Spleen (tissue), 7 donors: ENCODE data around the gene CEP20.

ENCODE experiments used
- CTCF ChIP-seq, 11 experiments: fragments of 200-600 bp in 7 of 11; fragments of 450-650 bp in 4 of 11; sonication (generic) in 4 of 11; IDR thresholded peaks in 8 of 11; conservative IDR thresholded peaks in 3 of 11; 1 replicate in 7 of 11; 2 replicates in 4 of 11; pipeline versions ENCODE4 v1.4.0 to v1.8.0; 2016 to 2021; ENCODE audit warnings: antibody characterized with exemption in 11 of 11, inconsistent platforms in 4 of 11, mild to moderate bottlenecking in 1 of 11
- POLR2A ChIP-seq, 3 donors: fragments of 450-650 bp; IDR thresholded peaks; one replicate each; pipeline ENCODE4 v1.5.1; 2017; ENCODE audit warnings: antibody characterized with exemption in 3 of 3, mild to moderate bottlenecking in 1 of 3
- POLR2AphosphoS5 ChIP-seq, 3 donors: sonication (generic); formaldehyde crosslinking; IDR thresholded peaks; one replicate each; pipeline ENCODE4 v1.5.1; 2017; ENCODE audit warnings: antibody characterized with exemption in 3 of 3
- donor health status: DM: no; HTN: no; CAD: no; lungs with moderate emphysema.
- donor health status: DM: no; HTN: no; CAD: no.
- donor health status: DM: no; HTN: no; CAD: no.

GRCh38 chr16:15822957-15823356 is 65.4 kb downstream of the CEP20 start:
- no peak for TF ChIP-seq CTCF (IDR thresholded peaks at IDR 0.05 in 8 of 11, conservative IDR thresholded peaks at IDR 0.05 in 3 of 11)
- TF ChIP-seq POLR2A (IDR thresholded peaks at IDR 0.05): no peak
- TF ChIP-seq POLR2AphosphoS5 (IDR thresholded peaks at IDR 0.05): peak in 2 of 3 donors; percentile 9 to 58
